Tibial nerve (tissue), 4 donors: ENCODE data around the gene PTPRG.

ENCODE experiments used
- CTCF ChIP-seq, 5 experiments: fragments of 200-600 bp in 3 of 5; fragments of 450-650 bp in 2 of 5; sonication (generic) in 3 of 5; IDR thresholded peaks; one replicate each; pipeline ENCODE4 v1.5.1; 2016 to 2019; ENCODE audit warnings: antibody characterized with exemption in 5 of 5, mild to moderate bottlenecking in 3 of 5, moderate library complexity in 2 of 5
- EP300 ChIP-seq, 2 donors: sonication (generic); formaldehyde crosslinking; IDR thresholded peaks; one replicate each; pipeline ENCODE4 v1.6.1; 2017; ENCODE audit warnings: antibody characterized with exemption in 2 of 2, mild to moderate bottlenecking in 1 of 2
- POLR2A ChIP-seq, 2 donors: fragments of 450-650 bp; IDR thresholded peaks; one replicate each; pipeline ENCODE4 v1.6.1; 2017; ENCODE audit warnings: antibody characterized with exemption in 2 of 2, mild to moderate bottlenecking in 2 of 2, moderate library complexity in 2 of 2

- TF ChIP-seq CTCF (IDR thresholded peaks at IDR 0.05) (no peak), EP300 (IDR thresholded peaks at IDR 0.05) (no peak), POLR2A (IDR thresholded peaks at IDR 0.05) (no peak)
These were observed 213.0 kb downstream of the PTPRG start for GRCh38 chr3:61774279-61774890.
